LHCN-M2 (cell line): ENCODE data around the gene BICRAL. TPM values are rescaled to one million over a fixed set of nuclear protein-coding genes. Genes with fewer than 3 reads are reported as not detected.
"Not testable (repeated sequence)": the region's sequence is repeated elsewhere in the genome, so short reads cannot be mapped to it uniquely, and the experiment has no call there.

Source experiments
- DNase-seq: peaks from one replicate; pipeline ENCODE4 v3.0.0-alpha.2; 2012; ENCODE audit warnings: low read depth
- total RNA-seq: library from RNA; depleted of rRNA; stranded (reverse); fragments of >200 nt; gene quantifications from 2 replicates; pipeline ENCODE4 v1.2.3, GENCODE V29; 2014; rRNA removed

The BICRAL gene
- total RNA-seq, 1 experiment from 2014 or later: 6.1 TPM

DNA sequence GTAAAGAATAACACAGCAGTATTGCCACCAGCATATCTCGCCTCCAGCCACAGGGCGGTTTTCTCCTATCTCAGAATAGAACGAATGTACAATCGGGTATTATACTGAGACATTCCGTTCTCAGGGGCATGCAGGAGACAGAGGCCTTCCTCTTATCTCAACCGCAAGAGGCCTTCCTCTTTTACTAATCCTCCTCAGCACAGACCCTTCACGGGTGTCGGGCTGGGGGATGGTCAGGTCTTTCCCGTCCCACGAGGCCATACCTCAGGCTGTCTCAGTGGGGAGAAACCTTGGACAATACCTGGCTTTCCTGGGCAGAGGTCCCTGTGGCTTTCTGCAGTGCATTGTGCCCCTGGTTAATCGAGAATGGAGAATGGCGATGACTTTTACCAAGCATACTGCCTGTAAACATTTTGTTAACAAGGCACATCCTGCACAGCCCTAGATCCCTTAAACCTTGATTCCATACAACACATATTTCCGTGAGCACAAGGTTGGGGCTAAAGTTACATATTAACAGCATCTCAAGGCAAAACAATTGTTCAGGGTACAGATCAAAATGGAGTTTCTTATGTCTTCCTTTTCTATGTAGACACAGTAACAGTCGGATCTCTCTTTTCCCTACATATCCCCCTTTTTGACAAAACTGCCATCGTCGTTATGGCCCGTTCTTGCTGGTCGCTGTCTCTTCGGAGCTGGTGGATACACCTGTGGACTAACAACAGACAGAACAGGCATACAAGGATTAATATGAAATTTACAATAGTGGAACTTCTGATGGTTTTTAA is 112.4 kb downstream of the BICRAL start:
- DNase-seq: not testable (repeated sequence)

GRCh38 chr6:42896178-42896719 is 114.4 kb downstream of the BICRAL start:
- DNase-seq: no peak

- DNase-seq: peak; percentile 61
Measured at GRCh38 chr6:42898891-42899361, 117.1 kb downstream of the BICRAL start.

DNA sequence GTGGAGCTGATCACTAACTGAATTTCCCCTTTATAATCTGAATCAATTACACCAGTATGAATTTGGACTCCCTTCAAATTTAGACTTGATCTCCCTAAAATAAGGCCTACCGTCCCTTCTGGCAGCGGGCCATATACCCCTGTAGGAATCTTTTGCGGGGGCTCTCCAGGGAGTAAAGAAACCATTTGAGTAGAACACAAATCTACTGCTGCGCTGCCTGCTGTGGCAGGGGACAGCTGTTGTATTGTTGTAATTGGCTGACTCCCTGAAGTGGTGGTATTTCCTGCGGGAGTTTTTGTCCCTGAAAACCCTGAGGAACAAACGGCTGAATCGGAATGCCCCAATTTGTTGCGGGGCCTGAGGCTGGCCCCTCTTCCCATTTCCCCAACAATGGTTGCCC is 118.0 kb downstream of the BICRAL start:
- DNase-seq: peak; percentile 59

GRCh38 chr6:42901538-42901957 is 119.7 kb downstream of the BICRAL start:
- peak; percentile 84 for DNase-seq

DNA sequence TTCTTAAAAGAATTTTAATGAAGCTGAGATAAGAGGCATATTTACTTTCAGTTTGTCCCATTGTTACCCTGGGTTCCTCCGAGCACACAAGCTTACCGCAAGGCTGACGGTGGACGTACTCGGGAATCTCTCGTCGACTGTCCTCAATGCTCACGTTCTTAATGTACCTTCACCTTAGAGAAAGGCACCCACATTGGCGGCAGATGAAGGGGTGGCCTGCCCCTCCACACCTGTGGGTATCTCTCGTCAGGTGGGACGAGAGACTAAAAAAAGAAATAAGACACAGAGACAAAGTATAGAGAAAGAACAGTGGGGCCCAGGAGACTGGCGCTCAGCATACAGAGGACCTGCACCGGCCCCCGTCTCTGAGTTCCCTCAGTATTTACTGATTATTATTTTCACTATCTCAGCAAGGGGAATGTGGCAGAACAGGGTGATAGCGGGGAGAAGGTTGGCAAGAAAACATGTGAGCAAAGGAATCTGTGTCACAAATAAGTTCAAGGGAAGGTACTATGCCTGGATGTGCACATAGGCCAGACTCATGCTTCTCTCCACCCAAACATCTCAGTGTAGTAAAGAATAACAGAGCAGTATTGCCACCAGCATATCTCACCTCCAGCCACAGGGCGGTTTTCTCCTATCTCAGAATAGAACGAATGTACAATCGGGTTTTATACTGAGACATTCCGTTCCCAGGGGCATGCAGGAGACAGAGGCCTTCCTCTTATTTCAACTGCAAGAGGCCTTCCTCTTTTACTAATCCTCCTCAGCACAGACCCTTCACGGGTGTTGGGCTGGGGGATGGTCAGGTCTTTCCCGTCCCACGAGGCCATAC is 120.8 kb downstream of the BICRAL start:
- not testable (repeated sequence) for DNase-seq

- DNase-seq: no peak
Measured at GRCh38 chr6:42904467-42904866, 122.6 kb downstream of the BICRAL start.

DNA sequence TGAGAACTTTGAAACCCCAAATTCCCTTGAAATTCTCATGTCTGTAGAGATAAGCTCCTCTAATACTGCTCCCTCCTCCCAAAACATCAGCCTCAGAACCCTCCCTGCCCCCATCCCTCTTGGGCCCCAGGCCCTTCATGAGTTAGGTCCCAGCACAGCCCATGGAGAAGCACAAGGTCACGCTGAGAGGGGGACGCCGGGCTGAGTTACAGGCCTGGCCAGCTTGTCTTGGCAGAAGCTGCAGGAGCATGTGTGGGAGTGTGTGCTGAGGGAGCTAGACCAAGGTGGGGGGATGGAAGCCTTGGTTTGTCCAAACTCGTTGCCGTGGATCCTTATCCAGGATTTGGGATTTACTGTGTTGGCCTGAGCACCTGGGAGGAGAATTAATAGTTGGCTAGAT is 125.5 kb downstream of the BICRAL start:
- DNase-seq: no peak

DNA sequence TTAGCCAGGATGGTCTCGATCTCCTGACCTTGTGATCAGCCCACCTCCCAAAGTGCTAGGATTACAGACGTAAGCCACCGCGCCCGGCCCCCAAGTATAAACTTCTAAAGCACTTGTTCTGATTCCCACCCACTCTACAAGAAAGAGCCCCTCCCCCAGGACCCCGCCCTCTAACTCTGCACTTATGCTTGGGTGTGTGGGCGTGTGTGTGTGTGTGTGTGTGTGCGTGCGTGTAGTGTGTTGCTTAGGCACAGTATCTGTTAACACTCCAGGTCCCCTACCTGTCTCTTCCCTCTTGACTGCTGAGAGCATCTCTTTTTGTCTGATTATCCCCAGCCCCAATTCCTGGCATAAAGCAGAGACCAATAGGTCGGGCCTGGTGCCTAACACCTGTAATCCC is 128.0 kb downstream of the BICRAL start:
- no peak for DNase-seq

- no peak for DNase-seq
Measured at GRCh38 chr6:42911171-42912021, 129.5 kb downstream of the BICRAL start.

GRCh38 chr6:42914546-42914945 is 132.7 kb downstream of the BICRAL start:
- no peak for DNase-seq

- DNase-seq: no peak
Measured at GRCh38 chr6:42915732-42916131, 133.9 kb downstream of the BICRAL start, which contains the start of gene PTCRA. TSS of gene PTCRA (plus strand) at chr6:42916053. CDS start at chr6:42916070, 17 bp downstream.

- no peak for DNase-seq
Measured at GRCh38 chr6:42916288-42916687, 134.4 kb downstream of the BICRAL start.

Other genes with a start within 250 kb of the BICRAL start
- 16.8 and 19.2 TPM in 2 replicates for gene UBR2, start 218.0 kb upstream of the BICRAL start, total RNA-seq
- 2.1 and 2.6 TPM in 2 replicates for gene PRPH2, start 59.5 kb upstream of the BICRAL start, total RNA-seq
- 42.8 and 48.3 TPM in 2 replicates for gene TBCC, start 35.9 kb upstream of the BICRAL start, total RNA-seq
- gene RPL7L1, start 97.6 kb downstream of the BICRAL start, total RNA-seq: 126 and 152 TPM in 2 replicates
- gene PTCRA, start 134.0 kb downstream of the BICRAL start, total RNA-seq: not detected in 2 replicates
- gene CNPY3, start 147.4 kb downstream of the BICRAL start, total RNA-seq: 40.1 and 45.9 TPM in 2 replicates
- not detected in 2 replicates for gene GNMT, start 178.7 kb downstream of the BICRAL start, total RNA-seq
- 20.8 and 22.3 TPM in 2 replicates for gene PEX6, start 197.1 kb downstream of the BICRAL start, total RNA-seq
- gene PPP2R5D, start 202.5 kb downstream of the BICRAL start, total RNA-seq: 61.3 and 61.7 TPM in 2 replicates
- gene MEA1, start 231.9 kb downstream of the BICRAL start, total RNA-seq: 116 and 119 TPM in 2 replicates
- 47.1 and 50.4 TPM in 2 replicates for gene KLHDC3, start 232.2 kb downstream of the BICRAL start, total RNA-seq
- 128 and 133 TPM in 2 replicates for gene RRP36, start 239.6 kb downstream of the BICRAL start, total RNA-seq